Heart left ventricle (tissue), 16 donors: Measurements from ENCODE around the gene TNFRSF18. TPM values are rescaled to one million over a fixed set of nuclear protein-coding genes. Genes with fewer than 3 reads are reported as not detected.

ENCODE experiments used
- ATAC-seq, 4 donors: fragments of 200-7000 bp; cut with Tn5 transposase; one replicate each; pipeline ENCODE4 v1.9.1; 2020 to 2022; ENCODE audit warnings: moderate library complexity in 4 of 4, mild to moderate bottlenecking in 3 of 4, moderate number of reproducible peaks in 1 of 4
- DNase-seq, 5 donors: peaks; one replicate each; pipeline ENCODE4 v3.0.0-alpha.2; 2020
- H3K27ac ChIP-seq, 12 donors: fragments of 200-600 bp; sonication (generic) in 4 of 12; one replicate each; pipeline versions ENCODE4 v1.5.0 to v1.8.0; 2016 to 2022; ENCODE audit warnings: mild to moderate bottlenecking in 2 of 12
- H3K27me3 ChIP-seq, 9 donors: fragments of 200-600 bp; sonication (generic) in 2 of 9; one replicate each; pipeline versions ENCODE4 v1.5.1 to v1.8.0; 2016 to 2022; ENCODE audit warnings: mild to moderate bottlenecking in 3 of 9
- H3K36me3 ChIP-seq, 9 donors: fragments of 200-600 bp; sonication (generic) in 2 of 9; one replicate each; pipeline versions ENCODE4 v1.5.0 to v1.8.0; 2018 to 2022; ENCODE audit warnings: mild to moderate bottlenecking in 2 of 9
- H3K4me1 ChIP-seq, 12 donors: fragments of 200-600 bp; sonication (generic) in 4 of 12; one replicate each; pipeline versions ENCODE4 v1.5.0 to v1.8.0; 2016 to 2022; ENCODE audit warnings: mild to moderate bottlenecking in 3 of 12
- H3K4me3 ChIP-seq, 12 donors: fragments of 200-600 bp; sonication (generic) in 4 of 12; one replicate each; pipeline versions ENCODE4 v1.5.0 to v1.8.0; 2017 to 2022; ENCODE audit warnings: mild to moderate bottlenecking in 9 of 12, moderate library complexity in 4 of 12
- H3K9me3 ChIP-seq, 12 donors: fragments of 200-600 bp; sonication (generic) in 4 of 12; one replicate each; pipeline versions ENCODE4 v1.5.0 to v1.8.0; 2016 to 2022; ENCODE audit warnings: mild to moderate bottlenecking in 1 of 12
- CTCF ChIP-seq, 12 donors: fragments of 200-600 bp; sonication (generic) in 4 of 12; IDR thresholded peaks; one replicate each; pipeline versions ENCODE4 v1.5.0 to v1.8.0; 2018 to 2022; ENCODE audit warnings: antibody characterized with exemption in 12 of 12, mild to moderate bottlenecking in 5 of 12
- POLR2A ChIP-seq, 2 donors: fragments of 450-650 bp; IDR thresholded peaks; one replicate each; pipeline ENCODE4 v1.6.1; 2017; ENCODE audit warnings: antibody characterized with exemption in 2 of 2, mild to moderate bottlenecking in 2 of 2, moderate library complexity in 2 of 2
- WGBS, 4 donors: extraction: QIAGEN DNeasy Blood & Tissue Kit in 2 of 4; methylation state at CpG; one replicate each; pipeline versions ENCODE4 v1.1.5 to v1.1.7; 2013 to 2018; 5-methylcytosine and 5-hydroxymethylcytosine counted together
- intact Hi-C, 10 donors: fragments of 100-400 bp; cut with DNase I; formaldehyde crosslinking; loops; one replicate each; pipeline versions ENCODE4 v1.11.1 to v1.14.2; 2022
- polyA plus RNA-seq, 2 donors: library from polyadenylated mRNA; stranded (reverse); fragments of 200-250 nt; gene quantifications; one replicate each; pipeline ENCODE4 v1.2.3, GENCODE V29; 2013
- total RNA-seq, 9 donors: library from RNA; depleted of rRNA in 2 of 9; stranded (reverse); fragments of >200 nt in 2 of 9; fragmentation: NEBNext Ultra II Directional in 3 of 9; extraction: Animal tissue kit (Norgen Biotek cat#: 25700) in 3 of 9; gene quantifications; one replicate each; pipeline versions ENCODE4 v1.1.0 to v1.2.4, GENCODE V29; 2016 to 2023
- donor health status: ischemic (EF 13 %, LVEDD 7.1; RV severe dilation, severe dysfunction).
- donor health status: healthy with polysubstance abuse.
- donor health status: DM: no; HTN: yes; CAD: no.
- donor health status: DM: no; HTN: no; CAD: no.
- donor health status: ischemic (EF 25% LVEDD 6.9; RV normal size, moderate dysfunction).
- donor health status: ischemic (EF 25% LVEDD 5.7; RV mildly dilated, moderate dysfunction).
- donor health status: healthy.
- donor health status: DM: yes; HTN: yes; CAD: no.
- donor health status: ischemic (EF 35%, LVEDD 5.7; RV mildly dilated, moderate dysfunction).
- donor health status: nonischemic (EF 11% LVEDD 7.7; RV severe dilation, severe dysfunction).
- donor health status: DM: yes; HTN: yes; CAD: no.
- donor health status: PGD.
- donor health status: ischemic (EF 29% LVEDD 5.4; RV normal size, mild dysfunction).
- donor health status: nonischemic (EF 23%, LVEDD 6.1; RV moderate dilation, normal function).

The TNFRSF18 gene
- total and polyA plus RNA-seq, 11 donors, result 0.24 to 0.93 (median 0.77) TPM; not detected in 8

GRCh38 chr1:1230656-1231399 lies 24.4 kb upstream of the TNFRSF18 start:
- intact Hi-C loops, result loop anchor here in 6 of 10 donors (1.0 to 10.0 kb wide), 5 partner anchors 41 to 114 kb away; partner anchors contain the start of genes C1orf159 (in 2 of the 6) and UBE2J2 (in 2 of the 6)

GRCh38 chr1:1229770-1230169 lies 23.4 kb upstream of the TNFRSF18 start:
- WGBS, 4 donors, result 83 to 88% (median 88%) methylated on average over 10 to 19 of the region's 19 CpGs
- intact Hi-C loops, result loop anchor here in 7 of 10 donors (5.0 to 10.0 kb wide), 4 partner anchors 43 to 112 kb away; partner anchors contain the start of genes C1orf159 (in 2 of the 7) and UBE2J2 (in 2 of the 7)
- no peak for ATAC-seq
- Histone ChIP-seq H3K27me3 (no peaks in the 10 kb centered on the region), H3K4me1 (peaks cover 8 to 65% (median 31%) of the 10 kb centered on the region in 12 donors), H3K4me3 (peak overlapping the region in 7 of 12 donors; percentile 8 to 100 (median 98)), H3K27ac (no peak overlapping the region), H3K36me3 (peaks cover 0 to 51% (median 33%) of the 10 kb centered on the region in 9 donors), H3K9me3 (no peaks in the 10 kb centered on the region)
- DNase-seq, result no peak
- TF ChIP-seq POLR2A (IDR thresholded peaks at IDR 0.05), result no peak
- TF ChIP-seq CTCF (IDR thresholded peaks at IDR 0.05), result no peak

More at GRCh38 chr1:1230656-1231399, 24.4 kb upstream of the TNFRSF18 start:
- Histone ChIP-seq H3K9me3 (no peaks in the 10 kb centered on the region), H3K4me3 (peak overlapping the region; percentile 81 to 100 (median 98)), H3K27ac (peak overlapping the region; percentile 92 to 99 (median 97)), H3K27me3 (no peaks in the 10 kb centered on the region), H3K4me1 (peaks cover 8 to 55% (median 31%) of the 10 kb centered on the region in 12 donors), H3K36me3 (peaks cover 0 to 44% (median 27%) of the 10 kb centered on the region in 9 donors)
- peak in 2 of 4 donors; percentile 2 to 29 for ATAC-seq
- WGBS, 4 donors, result 10 to 11% (median 10%) methylated on average over 24 of the region's 24 CpGs
- DNase-seq, result no peak
- TF ChIP-seq POLR2A (IDR thresholded peaks at IDR 0.05) (no peak), CTCF (IDR thresholded peaks at IDR 0.05) (peak in 4 of 12 donors; percentile 13 to 15 (median 14))

GRCh38 chr1:1228596-1229321 lies 22.4 kb upstream of the TNFRSF18 start:
- H3K4me3 ChIP-seq, result no peak overlapping the region
- H3K9me3 ChIP-seq, result no peaks in the 10 kb centered on the region
- ATAC-seq (no peak), DNase-seq (no peak)
- TF ChIP-seq POLR2A (IDR thresholded peaks at IDR 0.05) (no peak), CTCF (IDR thresholded peaks at IDR 0.05) (no peak)
- WGBS, 4 donors, result 81 to 87% (median 85%) methylated on average over 21 to 28 of the region's 28 CpGs
- intact Hi-C loops, result loop anchor here in 1 of 10 donors (10.0 kb wide), 1 partner anchor 104 kb away; no protein-coding TSS in a partner anchor
- no peak overlapping the region for H3K27ac ChIP-seq
- no peaks in the 10 kb centered on the region for H3K27me3 ChIP-seq
- peaks cover 0 to 57% (median 38%) of the 10 kb centered on the region in 9 donors for H3K36me3 ChIP-seq
- peaks cover 8 to 66% (median 30%) of the 10 kb centered on the region in 12 donors for H3K4me1 ChIP-seq
